HUES48 (cell line): ENCODE data around the gene PLOD2.

Experiments used
- H3K27ac ChIP-seq: one replicate; pipeline ENCODE4 v1.7.0; 2013; ENCODE audit warnings: low read depth, low read length, inconsistent platforms
- H3K27me3 ChIP-seq: 2 replicates; pipeline ENCODE4 v1.6.1; 2013; ENCODE audit warnings: mild to moderate bottlenecking, low read length; ENCODE audit not compliant: control insufficient read depth, insufficient read depth
- H3K36me3 ChIP-seq: 2 replicates; pipeline ENCODE4 v1.6.1; 2013; ENCODE audit warnings: low read length; ENCODE audit not compliant: control insufficient read depth, insufficient read depth
- H3K4me1 ChIP-seq: 2 replicates; pipeline ENCODE4 v1.6.1; 2013; ENCODE audit warnings: mild to moderate bottlenecking, low read length; ENCODE audit not compliant: control insufficient read depth, insufficient read depth
- H3K4me3 ChIP-seq: 2 replicates; pipeline ENCODE4 v1.5.1; 2013; ENCODE audit warnings: mild to moderate bottlenecking, low read depth, low read length
- H3K9ac ChIP-seq: 2 replicates; pipeline ENCODE4 v1.6.1; 2013; ENCODE audit warnings: mild to moderate bottlenecking, low read depth, low read length, moderate library complexity
- H3K9me3 ChIP-seq: 2 replicates; pipeline ENCODE4 v1.6.1; 2013; ENCODE audit warnings: low read length; ENCODE audit not compliant: control insufficient read depth, insufficient read depth

Gene PLOD2

GRCh38 chr3:146187334-146187950 is 26.5 kb upstream of the PLOD2 start:
- Histone ChIP-seq H3K36me3 (no peaks in the 10 kb centered on the region), H3K9me3 (no peaks in the 10 kb centered on the region), H3K4me1 (no peaks in the 10 kb centered on the region), H3K9ac (no peak overlapping the region), H3K27ac (no peak overlapping the region), H3K4me3 (no peak overlapping the region), H3K27me3 (no peaks in the 10 kb centered on the region)

GRCh38 chr3:146184241-146185015 is 23.4 kb upstream of the PLOD2 start:
- Histone ChIP-seq H3K9ac (no peak overlapping the region), H3K4me1 (no peaks in the 10 kb centered on the region), H3K27me3 (no peaks in the 10 kb centered on the region), H3K4me3 (no peak overlapping the region), H3K27ac (no peak overlapping the region), H3K9me3 (no peaks in the 10 kb centered on the region), H3K36me3 (no peaks in the 10 kb centered on the region)

DNA sequence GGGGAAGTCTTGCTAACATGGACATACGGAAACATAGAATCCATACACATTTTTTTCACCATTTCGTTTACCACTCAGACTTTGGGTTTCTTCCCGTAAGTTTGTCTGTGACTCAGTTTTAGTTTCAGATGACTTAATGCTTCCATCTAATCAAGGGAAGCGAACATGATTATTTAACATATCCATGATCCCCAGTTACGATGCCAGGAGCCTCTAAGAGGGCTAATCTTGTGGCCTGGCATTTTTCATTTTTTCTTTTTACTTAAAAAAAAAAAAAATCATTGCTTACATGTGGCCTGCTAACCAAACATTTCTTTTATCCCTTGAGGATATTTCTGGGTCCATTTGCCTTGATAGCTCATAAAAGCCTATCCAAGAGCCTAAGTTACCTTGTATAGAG is 20.2 kb upstream of the PLOD2 start:
- no peaks in the 10 kb centered on the region for H3K36me3 ChIP-seq
- H3K27me3 ChIP-seq: no peaks in the 10 kb centered on the region
- no peak overlapping the region for H3K4me3 ChIP-seq
- no peak overlapping the region for H3K27ac ChIP-seq
- no peak overlapping the region for H3K9ac ChIP-seq
- no peaks in the 10 kb centered on the region for H3K4me1 ChIP-seq
- no peaks in the 10 kb centered on the region for H3K9me3 ChIP-seq

GRCh38 chr3:146180376-146180775 is 19.4 kb upstream of the PLOD2 start:
- H3K36me3 ChIP-seq: no peaks in the 10 kb centered on the region
- H3K27me3 ChIP-seq: no peaks in the 10 kb centered on the region
- no peak overlapping the region for H3K4me3 ChIP-seq
- H3K9ac ChIP-seq: no peak overlapping the region
- H3K9me3 ChIP-seq: no peaks in the 10 kb centered on the region
- H3K27ac ChIP-seq: no peak overlapping the region
- H3K4me1 ChIP-seq: no peaks in the 10 kb centered on the region

GRCh38 chr3:146178006-146178689 is 17.2 kb upstream of the PLOD2 start:
- no peaks in the 10 kb centered on the region for H3K9me3 ChIP-seq

GRCh38 chr3:146177519-146177918 is 16.5 kb upstream of the PLOD2 start:
- Histone ChIP-seq H3K4me3 (no peak overlapping the region), H3K36me3 (no peaks in the 10 kb centered on the region), H3K9me3 (no peaks in the 10 kb centered on the region), H3K27me3 (no peaks in the 10 kb centered on the region), H3K4me1 (no peaks in the 10 kb centered on the region), H3K9ac (no peak overlapping the region), H3K27ac (no peak overlapping the region)

More at GRCh38 chr3:146178006-146178689, 17.2 kb upstream of the PLOD2 start:
- Histone ChIP-seq H3K27me3 (no peaks in the 10 kb centered on the region), H3K4me3 (no peak overlapping the region), H3K4me1 (no peaks in the 10 kb centered on the region), H3K27ac (no peak overlapping the region), H3K9ac (no peak overlapping the region), H3K36me3 (no peaks in the 10 kb centered on the region)

GRCh38 chr3:146177072-146177471 is 16.1 kb upstream of the PLOD2 start:
- Histone ChIP-seq H3K9me3 (no peaks in the 10 kb centered on the region), H3K36me3 (no peaks in the 10 kb centered on the region), H3K4me3 (no peak overlapping the region), H3K27ac (no peak overlapping the region), H3K27me3 (no peaks in the 10 kb centered on the region), H3K4me1 (no peaks in the 10 kb centered on the region), H3K9ac (no peak overlapping the region)

- Histone ChIP-seq H3K9me3 (no peaks in the 10 kb centered on the region), H3K36me3 (no peaks in the 10 kb centered on the region), H3K4me1 (no peaks in the 10 kb centered on the region), H3K27me3 (no peaks in the 10 kb centered on the region), H3K4me3 (no peak overlapping the region), H3K27ac (no peak overlapping the region), H3K9ac (no peak overlapping the region)
These were observed 11.6 kb upstream of the PLOD2 start for GRCh38 chr3:146172586-146172985.

GRCh38 chr3:146170591-146170990 is 9.6 kb upstream of the PLOD2 start:
- no peaks in the 10 kb centered on the region for H3K36me3 ChIP-seq
- H3K27ac ChIP-seq: no peak overlapping the region
- no peak overlapping the region for H3K4me3 ChIP-seq
- no peaks in the 10 kb centered on the region for H3K27me3 ChIP-seq
- H3K9me3 ChIP-seq: no peaks in the 10 kb centered on the region
- H3K9ac ChIP-seq: no peak overlapping the region
- H3K4me1 ChIP-seq: no peaks in the 10 kb centered on the region

GRCh38 chr3:146169891-146170290 is 8.9 kb upstream of the PLOD2 start:
- H3K36me3 ChIP-seq: no peaks in the 10 kb centered on the region
- no peak overlapping the region for H3K4me3 ChIP-seq
- H3K4me1 ChIP-seq: peaks cover 5% of the 10 kb centered on the region
- H3K27ac ChIP-seq: no peak overlapping the region
- H3K9me3 ChIP-seq: no peaks in the 10 kb centered on the region
- H3K27me3 ChIP-seq: no peaks in the 10 kb centered on the region
- H3K9ac ChIP-seq: no peak overlapping the region

DNA sequence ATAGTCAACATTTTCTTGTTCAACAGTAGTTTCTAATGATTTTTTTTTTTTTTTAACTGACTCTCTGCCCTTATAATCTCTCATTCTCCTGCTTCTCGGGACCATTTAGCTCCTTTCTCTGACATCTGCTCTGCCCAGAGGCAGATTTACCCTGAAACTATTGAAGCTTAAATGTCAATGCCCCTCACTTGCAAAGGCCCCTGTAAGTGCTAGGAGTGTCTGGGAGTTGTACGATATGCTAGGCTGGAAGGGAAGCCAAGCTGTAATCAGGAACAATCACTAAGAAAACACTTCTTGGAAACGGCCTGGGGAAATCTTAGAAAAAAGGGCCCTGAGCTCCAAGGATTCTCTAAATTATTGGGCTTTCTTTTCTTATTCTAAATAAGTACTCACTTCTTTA is 5.8 kb upstream of the PLOD2 start:
- Histone ChIP-seq H3K4me3 (no peak overlapping the region), H3K9ac (no peak overlapping the region), H3K36me3 (no peaks in the 10 kb centered on the region), H3K9me3 (no peaks in the 10 kb centered on the region), H3K4me1 (peaks cover 7% of the 10 kb centered on the region), H3K27ac (no peak overlapping the region), H3K27me3 (peaks cover 8% of the 10 kb centered on the region)
